Activated CD8-positive, alpha-beta memory T cell treated with anti-CD3 and anti-CD28 coated beads, Interleukin-2, amount 50 U/mL, for 24 hours (primary cell): ENCODE data around the gene ETFA.

Source experiments
- DNase-seq: peaks from one replicate; pipeline ENCODE4 v3.0.0-alpha.2; 2020; ENCODE audit errors: extremely low read depth

ETFA gene

DNA sequence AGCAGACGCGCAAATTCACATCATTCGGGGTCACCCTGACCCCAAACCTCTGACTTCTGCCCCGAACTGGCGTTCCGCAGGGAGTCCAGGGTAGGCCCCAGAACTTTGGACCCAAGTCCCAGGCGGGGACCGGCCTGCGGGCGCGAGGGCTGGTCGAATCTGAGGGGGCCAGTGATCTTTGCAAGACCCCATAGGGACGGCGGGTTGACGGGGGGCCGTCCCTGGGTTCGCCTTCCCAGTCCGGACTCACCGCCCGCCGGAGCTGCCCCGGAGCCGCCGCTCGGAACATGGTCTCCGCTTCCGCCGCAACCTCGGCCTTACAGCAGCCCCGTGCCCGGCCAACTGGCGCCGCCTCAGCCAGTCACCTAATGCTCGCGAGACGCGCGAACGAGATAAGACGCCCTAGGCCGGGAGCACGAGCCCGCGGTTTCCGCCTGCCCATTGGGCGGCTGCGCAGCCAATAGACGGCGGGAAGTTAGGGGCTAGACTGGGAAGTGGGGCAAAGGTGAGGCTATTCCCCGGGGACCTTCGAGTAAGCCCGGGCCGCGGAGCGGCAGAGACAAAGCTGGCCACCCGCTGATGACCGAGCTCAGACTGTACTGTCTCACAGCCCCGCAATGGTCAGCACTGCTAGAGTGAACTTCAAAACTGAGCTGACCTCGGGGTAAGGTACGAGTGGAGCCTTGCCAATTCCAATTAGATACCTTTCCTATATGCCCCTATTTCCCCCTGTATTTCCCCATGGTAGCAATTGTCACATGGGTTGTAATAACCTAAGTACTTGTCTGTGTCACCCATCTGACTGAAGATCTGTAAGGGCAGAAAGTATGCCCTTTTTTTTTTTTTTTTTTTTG lies at the start of gene ETFA:
Gene ETFA (minus strand): TSS at position 370 of the 854 bp plus-strand sequence. CDS start 81 bp downstream, at position 289.
- DNase-seq = peak; percentile 70

DNA sequence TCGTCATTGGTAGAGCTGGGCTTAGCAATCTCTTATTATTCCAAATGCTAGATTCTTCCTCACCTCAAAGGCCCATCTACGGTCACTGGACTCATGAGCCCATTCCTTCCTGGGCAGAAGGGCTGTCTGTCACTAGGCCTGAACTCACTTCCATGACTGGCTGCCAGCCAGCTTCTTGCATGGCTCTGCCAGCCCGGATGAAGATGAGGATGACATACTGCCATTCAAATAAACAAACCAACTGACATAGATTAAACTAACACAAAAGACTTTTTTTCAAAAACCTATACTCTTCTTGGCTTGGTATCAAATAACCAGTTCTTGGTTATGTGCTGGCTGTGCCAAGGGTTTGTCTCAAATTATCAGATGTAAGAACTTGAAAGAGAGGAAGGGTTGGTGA lies 49.1 kb upstream of the ETFA start:
- no peak for DNase-seq

DNA sequence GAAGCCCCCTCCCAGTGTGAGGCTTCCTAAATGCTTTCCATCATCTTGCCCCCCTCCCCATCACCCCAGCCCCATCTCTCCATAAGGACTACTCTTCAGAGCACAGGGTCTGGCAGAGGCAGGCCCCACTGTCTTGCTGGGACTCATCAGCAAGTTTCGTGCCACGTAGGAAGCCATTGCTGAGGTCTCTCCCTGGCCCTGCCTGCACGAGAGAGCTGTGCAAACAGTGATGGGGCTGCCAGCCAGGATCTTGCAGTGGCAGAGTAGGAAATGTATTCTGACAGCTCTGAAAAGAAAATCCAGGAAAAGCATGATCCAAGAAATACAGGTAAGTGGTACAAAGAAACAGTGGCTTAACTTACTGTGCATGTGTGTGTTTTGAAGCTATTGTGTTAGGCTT lies 47.9 kb upstream of the ETFA start:
- no peak for DNase-seq

DNA sequence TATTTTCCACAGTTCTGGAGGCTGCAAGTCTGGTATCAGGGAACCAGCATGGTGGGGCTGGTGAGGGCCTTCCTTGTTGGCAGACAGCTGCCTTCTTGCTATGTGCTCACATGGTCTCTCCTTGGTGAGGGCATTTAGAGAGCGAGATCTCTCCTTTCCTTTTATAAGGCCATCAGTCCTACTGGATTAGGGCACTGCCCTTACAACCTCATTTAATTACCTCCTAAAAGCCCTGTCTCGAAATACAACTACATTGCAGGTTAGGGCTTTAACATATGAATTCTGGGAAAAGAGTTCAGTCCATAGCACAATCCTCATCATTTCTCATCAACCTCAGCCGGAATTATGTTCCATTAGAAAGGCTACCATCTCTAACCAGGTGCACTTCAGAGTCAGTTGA lies 47.2 kb upstream of the ETFA start:
- no peak for DNase-seq

DNA sequence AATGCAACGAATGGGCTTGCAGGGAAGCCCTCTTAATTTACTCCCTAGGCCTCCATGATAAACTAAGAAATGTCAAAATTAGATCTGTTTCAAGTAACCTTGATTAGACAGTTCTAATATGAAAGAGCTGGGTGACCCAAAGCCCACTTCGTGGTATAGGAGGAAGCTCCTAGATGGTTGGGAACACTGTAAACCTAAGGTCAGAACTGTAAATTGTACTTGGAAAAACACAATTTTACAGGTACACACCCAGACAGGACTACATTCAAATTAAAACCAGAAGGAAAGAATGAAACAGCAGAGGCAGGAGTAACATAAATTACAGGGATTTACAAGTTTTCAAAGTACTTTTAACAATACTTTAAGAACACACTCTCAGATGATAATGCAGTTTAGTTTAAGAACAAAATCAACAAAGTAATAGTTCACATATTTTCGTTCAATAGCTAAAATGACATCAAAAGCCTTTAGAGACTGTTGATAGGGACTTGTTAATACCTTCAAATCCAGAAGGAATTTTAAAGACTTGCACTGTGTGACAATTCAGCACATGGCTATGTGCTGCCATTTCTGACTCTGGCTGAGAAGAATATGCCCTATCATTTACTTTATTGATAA lies 43.7 kb upstream of the ETFA start:
- DNase-seq = no peak

DNA sequence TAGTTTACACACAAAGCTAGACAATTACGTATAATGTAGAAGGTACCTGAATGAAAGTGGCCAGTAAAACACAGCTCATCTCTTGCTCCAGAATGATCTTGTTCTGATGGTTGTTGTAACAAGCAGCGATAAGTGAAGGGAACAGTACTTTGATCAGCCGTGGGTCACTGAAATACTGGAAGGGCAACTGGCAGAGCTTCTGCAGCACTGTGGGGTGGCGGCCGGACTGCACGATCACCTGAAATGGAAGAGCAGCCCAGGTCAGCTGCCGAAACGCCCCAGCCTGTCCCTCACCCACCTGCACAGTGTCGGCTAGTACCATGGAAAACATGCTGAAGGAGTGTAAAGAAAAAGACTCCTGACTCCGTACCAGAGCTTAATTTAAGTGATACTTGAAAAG lies 42.6 kb upstream of the ETFA start:
- no peak for DNase-seq

DNA sequence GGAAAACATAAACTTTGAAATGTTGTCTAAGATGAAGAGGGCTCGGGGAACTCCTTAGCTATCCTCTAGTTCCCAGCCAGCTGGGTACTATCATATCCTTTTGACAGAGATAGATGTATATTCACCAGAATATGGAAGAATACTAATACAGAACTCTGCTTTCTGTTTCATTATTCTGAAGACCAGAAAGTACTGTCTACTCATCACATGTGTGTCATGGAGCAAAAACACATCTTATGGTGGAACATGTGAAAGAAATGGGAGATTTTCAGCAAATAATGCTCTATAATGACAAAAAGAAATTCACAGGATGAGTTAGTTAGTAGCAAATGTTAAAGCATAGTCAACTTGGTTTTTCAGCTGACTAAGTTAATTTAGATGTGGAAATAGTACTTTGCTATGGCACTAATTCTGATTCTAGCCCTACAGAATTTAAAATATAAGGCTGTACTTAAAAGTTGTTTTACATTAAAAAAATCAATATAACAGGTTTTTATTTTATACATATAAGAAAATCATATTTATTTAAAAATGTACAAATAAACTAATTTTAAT lies 41.8 kb upstream of the ETFA start:
- DNase-seq = no peak

DNA sequence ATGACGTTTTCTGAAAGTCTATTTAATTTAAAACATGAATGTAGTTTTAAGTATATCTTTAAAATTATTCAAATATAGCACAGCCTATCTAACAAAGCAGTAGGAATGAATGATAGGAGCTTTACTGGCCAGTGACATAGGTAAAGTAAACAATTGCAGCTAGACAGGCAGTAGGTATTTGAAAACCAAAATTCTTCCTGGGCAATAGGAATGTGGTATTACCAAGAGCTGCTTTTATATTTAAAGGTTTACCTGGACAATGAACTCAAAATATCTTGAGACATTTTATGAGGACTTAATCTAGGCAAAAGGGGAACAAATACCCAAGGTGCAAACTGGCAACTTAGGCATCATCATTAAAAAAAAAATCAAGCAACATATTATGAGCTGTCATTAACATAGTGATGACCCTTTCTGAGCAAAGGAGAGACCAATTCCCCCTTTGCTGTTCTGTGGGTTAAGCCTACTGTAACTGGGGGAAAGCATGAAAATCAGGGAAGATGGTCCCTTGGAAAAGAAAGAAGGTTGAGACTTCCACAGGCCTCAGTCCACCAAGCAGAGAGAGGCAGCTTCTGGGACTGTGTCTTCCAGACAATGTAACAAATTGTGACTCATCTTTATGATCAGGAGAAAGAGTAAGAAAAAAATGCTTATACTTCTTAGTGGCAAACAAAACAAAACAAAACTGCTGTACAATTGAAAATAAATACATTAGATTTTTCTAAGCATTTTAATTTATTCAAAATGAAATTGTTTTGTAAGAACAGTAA lies 38.2 kb upstream of the ETFA start:
- DNase-seq = no peak

DNA sequence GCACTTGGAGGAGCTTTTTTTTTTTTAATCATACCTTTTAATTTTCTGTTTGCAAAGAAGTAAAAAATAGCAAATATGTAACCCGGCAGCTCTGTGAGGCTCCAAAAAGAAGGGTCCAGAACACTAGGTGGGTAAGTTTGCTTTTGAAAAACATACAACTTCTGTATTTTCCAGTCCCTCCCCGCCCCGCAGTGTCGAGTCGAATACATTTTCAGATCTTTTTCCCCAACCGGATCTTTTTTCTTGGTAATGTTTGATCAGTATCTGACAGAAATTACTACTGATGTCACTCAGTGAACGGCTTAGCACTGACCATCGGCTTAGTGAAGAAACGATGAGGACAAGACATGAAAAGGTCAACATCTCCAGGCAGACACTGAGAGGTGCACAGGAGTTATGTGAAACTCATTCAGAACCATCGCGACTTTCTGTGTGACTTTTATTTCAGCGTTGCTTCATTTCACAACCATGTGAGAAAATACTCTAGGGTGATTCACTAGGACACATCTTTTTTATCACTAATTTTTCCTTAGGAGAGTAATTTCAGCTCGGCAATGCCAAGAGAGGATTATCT lies 36.3 kb upstream of the ETFA start:
- no peak for DNase-seq

DNA sequence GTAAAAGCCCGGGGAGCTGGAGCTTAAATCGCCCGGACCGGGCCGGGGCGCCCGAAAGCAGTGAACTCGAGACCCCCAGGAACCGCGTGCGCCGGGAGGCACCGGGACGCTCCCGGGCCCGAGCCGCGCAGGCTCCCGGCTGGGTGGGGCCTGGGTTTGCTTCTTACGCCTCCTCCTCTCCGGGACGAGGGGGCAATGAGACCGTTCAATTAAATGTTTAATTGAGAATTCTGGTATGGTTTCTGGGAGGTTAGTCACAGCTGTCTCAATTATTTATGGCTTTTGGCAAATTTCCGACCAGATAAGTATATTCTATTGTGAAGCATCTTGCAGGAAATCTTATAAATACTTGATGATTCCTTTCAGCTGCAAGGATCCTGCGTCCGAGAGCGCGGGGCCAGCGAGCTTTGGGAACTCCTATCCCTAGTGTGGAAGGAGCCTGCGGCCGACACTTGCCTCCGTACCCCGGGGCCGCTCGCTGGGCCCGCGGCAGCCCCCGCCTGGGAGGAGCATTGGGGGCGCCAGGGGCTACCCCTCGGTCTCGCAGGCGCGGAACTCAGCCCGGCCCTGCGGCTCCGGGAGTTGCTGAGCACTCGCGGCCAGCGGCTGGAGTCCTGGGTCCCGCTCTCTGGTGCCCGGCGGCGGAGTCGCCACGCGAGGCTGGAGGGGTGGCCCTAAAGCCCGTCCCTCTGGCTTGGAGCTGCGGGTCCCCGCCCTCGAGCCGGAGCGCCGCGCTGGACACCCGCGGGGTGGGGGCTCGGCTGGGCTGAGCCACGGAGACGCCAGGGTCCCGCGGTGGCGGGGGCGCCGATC lies 35.6 kb upstream of the ETFA start:
- DNase-seq = no peak

DNA sequence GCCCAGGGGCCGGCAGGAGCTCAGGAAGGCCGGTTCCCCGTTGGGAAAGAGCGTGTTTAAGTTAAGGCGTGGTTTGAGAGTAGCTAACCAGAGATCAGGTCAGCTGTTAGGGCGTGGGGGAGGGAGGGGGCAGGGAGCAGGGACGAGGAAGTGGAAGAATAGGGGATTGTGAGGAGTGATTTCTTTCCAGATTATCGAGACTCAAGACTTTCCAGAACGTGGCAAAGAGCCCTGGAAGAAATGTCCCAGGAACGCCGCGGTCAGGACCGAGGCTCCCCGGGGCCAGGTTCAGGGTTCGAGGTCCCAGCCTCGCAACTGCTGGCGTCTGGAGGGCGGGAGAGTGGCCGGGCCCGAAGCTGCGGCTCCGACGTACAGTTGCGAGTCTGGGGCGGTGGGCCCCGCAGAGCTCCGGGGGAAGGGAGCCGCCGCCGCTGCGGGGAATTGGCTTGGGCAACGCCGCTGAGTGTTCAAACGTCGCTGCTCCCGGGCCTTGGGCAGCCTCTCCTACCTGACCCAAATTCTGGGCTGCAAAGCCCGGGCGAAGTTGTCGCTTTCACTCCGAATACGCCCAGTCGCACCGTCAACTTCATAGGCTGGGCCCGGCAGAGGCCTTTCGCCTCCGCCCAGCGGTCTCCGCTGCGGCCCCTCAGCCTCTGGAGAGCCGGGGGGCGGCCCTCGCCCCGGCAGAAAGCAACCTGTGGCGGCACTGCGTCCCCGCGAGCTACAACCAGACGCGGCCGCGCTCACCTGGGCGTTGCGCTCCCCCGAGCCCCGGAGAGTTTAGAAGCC lies 34.8 kb upstream of the ETFA start:
- no peak for DNase-seq

DNA sequence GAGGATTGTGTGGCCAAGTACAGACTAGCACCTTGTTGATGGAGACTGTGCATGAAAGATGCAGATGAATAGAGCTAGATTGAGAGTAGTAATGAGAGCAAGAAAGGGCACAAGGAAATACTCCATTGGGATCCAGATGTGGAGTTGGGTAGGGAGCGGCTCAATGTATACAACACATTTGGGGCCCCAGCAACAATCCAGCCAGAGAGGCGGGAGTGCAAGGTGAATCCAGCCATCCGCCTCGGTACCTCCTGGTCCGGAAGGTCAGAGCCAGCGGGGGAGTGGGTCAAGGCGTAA lies 34.3 kb upstream of the ETFA start:
- no peak for DNase-seq

DNA sequence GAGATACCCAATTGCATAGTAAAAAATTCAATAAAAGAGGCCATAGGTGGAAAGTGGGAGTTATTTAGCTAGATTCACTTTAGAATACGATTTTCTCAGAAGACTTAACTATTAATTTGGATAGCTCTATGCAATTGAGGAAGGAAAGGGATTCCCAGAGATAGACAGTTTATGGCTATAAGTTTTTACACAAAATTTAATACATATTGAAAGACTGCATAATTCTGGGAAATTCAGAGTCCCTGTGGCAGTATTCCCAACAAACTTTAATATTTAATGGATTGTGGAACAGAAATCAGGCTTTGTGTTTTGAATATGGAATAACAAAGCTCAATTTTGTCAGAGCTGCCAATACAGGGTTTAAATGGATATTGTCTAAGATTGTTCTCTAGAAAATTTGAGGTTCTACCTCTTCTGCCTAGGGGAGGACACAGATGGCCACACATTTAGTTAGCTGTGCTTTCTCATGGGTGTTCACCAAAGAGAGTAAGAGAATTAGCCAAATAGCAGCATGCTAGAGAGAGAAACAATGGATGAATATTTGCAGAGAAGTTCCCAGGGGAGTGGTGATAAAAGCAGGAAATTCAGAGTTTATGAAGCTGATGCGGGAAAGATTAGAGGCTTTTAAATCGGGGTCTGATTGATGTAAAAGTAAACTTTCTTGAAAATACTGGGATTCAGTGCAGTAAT lies 33.8 kb upstream of the ETFA start:
- no peak for DNase-seq

DNA sequence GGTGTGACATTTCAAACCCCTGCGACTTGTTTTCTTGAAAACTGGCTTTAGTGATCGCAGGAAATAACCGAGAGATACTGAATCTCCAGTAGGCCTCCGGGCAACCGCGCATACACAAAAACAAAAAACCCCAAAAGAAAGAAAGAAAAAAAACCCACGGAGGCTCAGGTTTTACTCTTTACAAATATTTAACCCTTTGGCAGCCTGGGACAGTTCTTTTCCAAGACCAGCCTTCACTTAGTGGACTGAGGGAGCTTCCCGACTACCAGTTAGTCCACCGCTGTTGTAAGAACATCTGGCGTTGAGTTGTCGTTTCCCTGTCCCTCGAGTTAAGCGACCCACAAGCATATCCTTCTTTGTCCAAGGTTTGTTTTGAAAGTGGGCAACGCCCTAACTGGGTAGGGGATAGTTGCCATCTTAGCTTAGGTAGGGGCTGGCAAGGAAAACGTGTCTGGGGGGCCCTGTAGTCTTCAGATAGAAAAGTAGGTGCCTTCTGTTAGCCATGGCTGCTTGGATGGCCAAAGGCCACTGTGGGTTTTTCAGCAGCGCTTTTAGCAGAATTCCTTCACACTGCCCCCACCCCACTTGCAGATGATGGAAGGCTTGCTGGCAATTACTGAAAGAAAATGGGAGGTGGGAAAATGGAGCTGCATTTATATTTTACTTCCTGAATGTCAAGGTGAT lies 32.2 kb upstream of the ETFA start:
- DNase-seq = no peak

DNA sequence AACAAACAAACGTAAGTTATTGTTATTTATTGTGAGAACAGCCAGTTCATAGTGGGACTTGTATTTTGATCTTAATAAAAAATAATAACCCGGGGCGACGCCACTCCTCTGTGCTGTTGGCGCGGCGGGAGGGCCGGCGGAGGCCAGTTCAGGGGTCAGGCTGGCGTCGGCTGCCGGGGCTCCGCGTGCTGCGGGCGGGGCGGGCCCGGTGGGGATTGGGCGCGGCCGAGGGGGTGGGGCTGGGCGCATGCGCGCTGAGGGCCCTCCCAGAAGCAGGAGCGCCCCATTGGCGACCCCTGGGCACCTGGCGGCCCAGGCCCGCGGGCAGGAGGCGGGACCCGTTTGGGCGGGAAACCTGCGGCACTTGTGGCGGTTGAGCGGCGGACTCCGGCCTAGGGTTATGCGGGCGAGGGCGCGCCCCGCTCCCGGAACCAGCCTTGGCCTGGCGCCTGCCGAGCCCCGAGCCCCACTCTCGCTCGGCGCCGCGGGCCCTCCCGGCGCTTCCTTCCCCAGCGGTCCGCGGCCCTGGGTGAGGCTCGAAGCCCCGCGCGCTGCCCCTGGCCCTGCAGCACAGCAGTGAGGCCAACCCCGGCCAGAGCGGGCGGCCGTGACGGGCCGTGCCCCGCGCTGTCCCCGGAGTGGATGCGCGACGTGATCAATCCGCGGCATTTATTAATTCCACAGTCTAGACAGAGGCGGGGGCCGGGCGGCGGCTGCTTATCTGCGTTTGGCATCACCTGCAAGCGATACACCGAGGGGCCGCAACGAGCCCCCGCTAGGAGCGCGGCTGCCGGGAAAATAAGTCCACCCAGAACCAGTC lies 31.3 kb upstream of the ETFA start:
- DNase-seq = no peak

DNA sequence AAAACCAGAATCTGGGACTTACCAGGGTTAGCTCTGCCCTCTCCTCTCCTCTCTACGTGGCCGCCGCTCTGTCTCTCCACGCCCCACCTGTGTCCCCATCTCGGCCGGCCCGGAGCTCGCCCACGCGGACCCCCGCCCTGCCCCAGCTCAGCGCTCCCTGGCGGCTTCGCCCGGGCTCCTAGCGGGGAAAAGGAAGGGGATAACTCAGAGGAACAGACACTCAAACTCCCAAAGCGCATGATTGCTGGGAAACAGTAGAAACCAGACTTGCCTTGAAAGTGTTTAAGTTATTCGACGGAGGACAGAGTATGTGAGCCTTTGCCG lies 30.8 kb upstream of the ETFA start:
- DNase-seq = no peak

DNA sequence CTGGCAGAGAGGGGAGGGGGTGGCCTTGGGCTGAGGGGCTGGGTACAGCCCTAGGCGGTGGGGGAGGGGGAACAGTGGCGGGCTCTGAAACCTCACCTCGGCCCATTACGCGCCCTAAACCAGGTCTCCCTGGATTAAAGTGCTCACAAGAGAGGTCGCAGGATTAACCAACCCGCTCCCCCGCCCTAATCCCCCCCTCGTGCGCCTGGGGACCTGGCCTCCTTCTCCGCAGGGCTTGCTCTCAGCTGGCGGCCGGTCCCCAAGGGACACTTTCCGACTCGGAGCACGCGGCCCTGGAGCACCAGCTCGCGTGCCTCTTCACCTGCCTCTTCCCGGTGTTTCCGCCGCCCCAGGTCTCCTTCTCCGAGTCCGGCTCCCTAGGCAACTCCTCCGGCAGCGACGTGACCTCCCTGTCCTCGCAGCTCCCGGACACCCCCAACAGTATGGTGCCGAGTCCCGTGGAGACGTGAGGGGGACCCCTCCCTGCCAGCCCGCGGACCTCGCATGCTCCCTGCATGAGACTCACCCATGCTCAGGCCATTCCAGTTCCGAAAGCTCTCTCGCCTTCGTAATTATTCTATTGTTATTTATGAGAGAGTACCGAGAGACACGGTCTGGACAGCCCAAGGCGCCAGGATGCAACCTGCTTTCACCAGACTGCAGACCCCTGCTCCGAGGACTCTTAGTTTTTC lies 30.2 kb upstream of the ETFA start:
- DNase-seq = no peak

DNA sequence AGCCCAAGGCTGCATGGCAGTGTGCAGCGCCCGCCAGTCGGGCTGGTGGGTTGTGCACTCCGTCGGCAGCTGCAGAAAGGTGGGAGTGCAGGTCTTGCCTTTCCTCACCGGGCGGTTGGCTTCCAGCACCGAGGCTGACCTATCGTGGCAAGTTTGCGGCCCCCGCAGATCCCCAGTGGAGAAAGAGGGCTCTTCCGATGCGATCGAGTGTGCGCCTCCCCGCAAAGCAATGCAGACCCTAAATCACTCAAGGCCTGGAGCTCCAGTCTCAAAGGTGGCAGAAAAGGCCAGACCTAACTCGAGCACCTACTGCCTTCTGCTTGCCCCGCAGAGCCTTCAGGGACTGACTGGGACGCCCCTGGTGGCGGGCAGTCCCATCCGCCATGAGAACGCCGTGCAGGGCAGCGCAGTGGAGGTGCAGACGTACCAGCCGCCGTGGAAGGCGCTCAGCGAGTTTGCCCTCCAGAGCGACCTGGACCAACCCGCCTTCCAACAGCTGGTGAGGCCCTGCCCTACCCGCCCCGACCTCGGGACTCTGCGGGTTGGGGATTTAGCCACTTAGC lies 29.6 kb upstream of the ETFA start:
- no peak for DNase-seq
